CD14-positive monocyte (primary cell): ENCODE measurements around the gene MOK. TPM values are rescaled to one million over a fixed set of nuclear protein-coding genes. Genes with fewer than 3 reads are reported as not detected.

Experiments used
- DNase-seq, 3 donors: peaks; one replicate each; pipeline ENCODE4 v3.0.0-alpha.2; 2011 to 2022
- H2AFZ ChIP-seq: 2 replicates; pipeline ENCODE4 v1.6.0; 2012; ENCODE audit warnings: mild to moderate bottlenecking, low read depth, low read length, inconsistent platforms; ENCODE audit not compliant: insufficient read depth, poor library complexity, severe bottlenecking
- H3K27ac ChIP-seq, 2 donors: 1 replicate in 1 of 2; 2 replicates in 1 of 2; pipeline ENCODE4 v1.5.1; 2012 to 2013; ENCODE audit warnings: low read length in 2 of 2, control low read depth in 1 of 2, inconsistent platforms in 1 of 2, low read depth in 1 of 2, mild to moderate bottlenecking in 1 of 2
- H3K27me3 ChIP-seq, 2 donors: one replicate each; pipeline versions ENCODE4 v1.6.0 to v1.6.1; 2011 to 2013; ENCODE audit warnings: low read length in 2 of 2; ENCODE audit not compliant: control insufficient read depth in 2 of 2, insufficient read depth in 2 of 2
- H3K36me3 ChIP-seq, 2 donors: replicated peaks in 1 of 2; 1 replicate in 1 of 2; 2 replicates in 1 of 2; pipeline versions ENCODE4 v1.5.1 to v1.6.1; 2012 to 2013; ENCODE audit warnings: low read length in 2 of 2, control low read depth in 1 of 2, inconsistent platforms in 1 of 2, mild to moderate bottlenecking in 1 of 2; ENCODE audit not compliant: insufficient read depth in 2 of 2, control insufficient read depth in 1 of 2
- H3K4me1 ChIP-seq, 2 donors: 1 replicate in 1 of 2; 2 replicates in 1 of 2; pipeline versions ENCODE4 v1.5.1 to v1.6.1; 2012 to 2013; ENCODE audit warnings: low read length in 2 of 2, control low read depth in 1 of 2, inconsistent platforms in 1 of 2, mild to moderate bottlenecking in 1 of 2, moderate library complexity in 1 of 2; ENCODE audit not compliant: insufficient read depth in 2 of 2, control insufficient read depth in 1 of 2
- H3K4me2 ChIP-seq: replicated peaks from 2 replicates; pipeline ENCODE3; 2012; ENCODE audit warnings: low read length, moderate library complexity, mild to moderate bottlenecking; ENCODE audit not compliant: poor library complexity, severe bottlenecking; ENCODE audit errors: extremely low read depth
- H3K4me3 ChIP-seq, 3 experiments: fragments of 200-600 bp in 1 of 3; sonication (generic) in 1 of 3; replicated peaks in 1 of 3; 1 replicate in 2 of 3; 2 replicates in 1 of 3; pipeline ENCODE4 v1.5.1; 2011 to 2013; ENCODE audit warnings: low read length in 3 of 3, mild to moderate bottlenecking in 3 of 3, control low read depth in 2 of 3, low read depth in 2 of 3, inconsistent platforms in 1 of 3, moderate library complexity in 1 of 3
- H3K79me2 ChIP-seq: 2 replicates; pipeline ENCODE4 v1.6.0; 2012; ENCODE audit warnings: mild to moderate bottlenecking, control low read depth, inconsistent platforms, low read length, moderate library complexity; ENCODE audit not compliant: insufficient read depth
- H3K9ac ChIP-seq: 2 replicates; pipeline ENCODE4 v1.6.0; 2017; ENCODE audit warnings: low read length, mild to moderate bottlenecking; ENCODE audit not compliant: insufficient read depth, poor library complexity, severe bottlenecking
- H3K9me3 ChIP-seq, 2 donors: replicated peaks in 1 of 2; 1 replicate in 1 of 2; 2 replicates in 1 of 2; pipeline versions ENCODE4 v1.5.1 to v1.6.1; 2012 to 2013; ENCODE audit warnings: low read length in 2 of 2, control low read depth in 1 of 2; ENCODE audit not compliant: control insufficient read depth in 1 of 2, insufficient read depth in 1 of 2
- H4K20me1 ChIP-seq: 2 replicates; pipeline ENCODE4 v1.6.0; 2012; ENCODE audit warnings: mild to moderate bottlenecking, low read length, control low read depth, moderate library complexity; ENCODE audit not compliant: insufficient read depth
- H3K27ac Mint-ChIP-seq, 7 donors: one replicate each; pipeline ENCODE4 v1.8.0; 2020; ENCODE audit warnings: mild to moderate bottlenecking in 7 of 7, mixed read lengths in 7 of 7, moderate library complexity in 6 of 7, inconsistent platforms in 2 of 7
- H3K27me3 Mint-ChIP-seq, 3 donors: one replicate each; pipeline ENCODE4 v1.8.0; 2021 to 2022; ENCODE audit warnings: low read depth in 3 of 3, mild to moderate bottlenecking in 3 of 3, mixed read lengths in 3 of 3, moderate library complexity in 3 of 3, inconsistent platforms in 1 of 3
- H3K36me3 Mint-ChIP-seq, 2 donors: one replicate each; pipeline ENCODE4 v1.8.0; 2020; ENCODE audit warnings: mixed read lengths in 2 of 2, inconsistent platforms in 1 of 2, mild to moderate bottlenecking in 1 of 2
- H3K4me1 Mint-ChIP-seq: one replicate; pipeline ENCODE4 v1.8.0; 2020; ENCODE audit warnings: mild to moderate bottlenecking, mixed read lengths
- H3K4me3 Mint-ChIP-seq, 2 donors: one replicate each; pipeline ENCODE4 v1.8.0; 2020; ENCODE audit warnings: mild to moderate bottlenecking in 2 of 2, mixed read lengths in 2 of 2, moderate library complexity in 1 of 2
- H3K9me3 Mint-ChIP-seq, 7 donors: one replicate each; pipeline ENCODE4 v1.8.0; 2020 to 2022; ENCODE audit warnings: mixed read lengths in 7 of 7, mild to moderate bottlenecking in 6 of 7, moderate library complexity in 6 of 7, inconsistent platforms in 2 of 7
- CTCF ChIP-seq: fragments of 200-600 bp; IDR thresholded peaks from one replicate; pipeline ENCODE4 v1.8.0; 2022; ENCODE audit warnings: antibody characterized with exemption, mild to moderate bottlenecking
- WGBS: methylation state at CpG from one replicate; pipeline ENCODE4 v1.1.5; 2013; ENCODE audit warnings: missing lambda C conversion rate; ENCODE audit not compliant: insufficient coverage; 5-methylcytosine and 5-hydroxymethylcytosine counted together
- intact Hi-C, 2 donors: fragments of 100-400 bp; cut with micrococcal nuclease; formaldehyde crosslinking; loops; one replicate each; pipeline versions ENCODE4 v1.15.0 to v1.15.1; 2023
- polyA plus RNA-seq, 3 donors: library from polyadenylated mRNA; depleted of rRNA in 1 of 3; unstranded in 2 of 3; stranded (reverse) in 1 of 3; fragments of 300-500 nt in 2 of 3; fragments of >200 nt in 1 of 3; fragmentation: Illumina TruSeq in 2 of 3; gene quantifications; 1 replicate in 2 of 3; 2 replicates in 1 of 3; pipeline ENCODE4 v1.2.3, GENCODE V29; 2012 to 2021

The MOK gene
- polyA plus RNA-seq, 3 donors: 0.67 to 3.4 (median 1.8) TPM

- H3K36me3 Mint-ChIP-seq: no peaks in the 10 kb centered on the region
- H3K27me3 Mint-ChIP-seq: no peaks in the 10 kb centered on the region
- H3K36me3 ChIP-seq: no peaks in the 10 kb centered on the region
- H3K9me3 ChIP-seq: no peaks in the 10 kb centered on the region
- no peak overlapping the region for H3K4me3 Mint-ChIP-seq
- peaks cover 0 to 3% (median 0%) of the 10 kb centered on the region in 7 donors for H3K9me3 Mint-ChIP-seq
- H3K4me2 ChIP-seq: no peak overlapping the region
- H3K27ac Mint-ChIP-seq: no peak overlapping the region
- intact Hi-C loops: no loop called here
- 68% methylated on average over 3 of the region's 4 CpGs for WGBS
- no peak overlapping the region for H2AFZ ChIP-seq
- no peak for DNase-seq
- no peak overlapping the region for H3K4me3 ChIP-seq
- H3K27ac ChIP-seq: no peak overlapping the region
- no peak overlapping the region for H3K9ac ChIP-seq
- no peaks in the 10 kb centered on the region for H3K4me1 ChIP-seq
- no peaks in the 10 kb centered on the region for H4K20me1 ChIP-seq
- H3K4me1 Mint-ChIP-seq: no peaks in the 10 kb centered on the region
- no peaks in the 10 kb centered on the region for H3K27me3 ChIP-seq
- H3K79me2 ChIP-seq: no peaks in the 10 kb centered on the region
- no peak for TF ChIP-seq CTCF
These were observed 66.8 kb downstream of the MOK start for GRCh38 chr14:102238131-102238530.

- H3K9me3 Mint-ChIP-seq: peaks cover 0 to 3% (median 0%) of the 10 kb centered on the region in 7 donors
- no peak overlapping the region for H3K27ac Mint-ChIP-seq
- Histone ChIP-seq H3K4me1 (no peaks in the 10 kb centered on the region), H3K27me3 (no peaks in the 10 kb centered on the region), H2AFZ (no peak overlapping the region), H3K9me3 (no peaks in the 10 kb centered on the region), H4K20me1 (no peaks in the 10 kb centered on the region), H3K79me2 (no peaks in the 10 kb centered on the region), H3K9ac (no peak overlapping the region), H3K27ac (no peak overlapping the region), H3K4me2 (no peak overlapping the region), H3K36me3 (no peaks in the 10 kb centered on the region), H3K4me3 (no peak overlapping the region)
- no peaks in the 10 kb centered on the region for H3K36me3 Mint-ChIP-seq
- intact Hi-C loops: loop anchor here in 1 of 2 donors (2.0 kb wide), 1 partner anchor 79 kb away; no protein-coding TSS in a partner anchor
- no peak overlapping the region for H3K4me3 Mint-ChIP-seq
- 95% methylated on average over 4 of the region's 12 CpGs for WGBS
- no peaks in the 10 kb centered on the region for H3K27me3 Mint-ChIP-seq
- DNase-seq: no peak
- no peaks in the 10 kb centered on the region for H3K4me1 Mint-ChIP-seq
- TF ChIP-seq CTCF: no peak
These were observed 68.9 kb downstream of the MOK start for GRCh38 chr14:102236026-102236425.
